IgD-negative memory B cell (primary cell): ENCODE results near the gene FANCE. TPM values are rescaled to one million over a fixed set of nuclear protein-coding genes. Genes with fewer than 3 reads are reported as not detected.
A peak's percentile ranks its signal among the peaks of the same experiment; 100 is the strongest.
"Not testable (repeated sequence)": the region's sequence is repeated elsewhere in the genome, so short reads cannot be mapped to it uniquely, and the experiment has no call there.

ENCODE experiments used
- H3K27ac Mint-ChIP-seq, 3 donors: one replicate each; pipeline ENCODE4 v1.8.0; 2020 to 2022; ENCODE audit warnings: mild to moderate bottlenecking in 3 of 3, mixed read lengths in 3 of 3, moderate library complexity in 1 of 3
- H3K27me3 Mint-ChIP-seq: one replicate; pipeline ENCODE4 v1.8.0; 2021; ENCODE audit warnings: mixed read lengths
- H3K36me3 Mint-ChIP-seq: one replicate; pipeline ENCODE4 v1.8.0; 2020; ENCODE audit warnings: mild to moderate bottlenecking, mixed read lengths
- H3K4me1 Mint-ChIP-seq, 3 donors: one replicate each; pipeline ENCODE4 v1.8.0; 2020 to 2022; ENCODE audit warnings: mixed read lengths in 3 of 3, mild to moderate bottlenecking in 1 of 3
- H3K4me3 Mint-ChIP-seq, 4 donors: one replicate each; pipeline ENCODE4 v1.8.0; 2020 to 2022; ENCODE audit warnings: mild to moderate bottlenecking in 4 of 4, mixed read lengths in 4 of 4, moderate library complexity in 3 of 4
- H3K9me3 Mint-ChIP-seq, 3 donors: one replicate each; pipeline ENCODE4 v1.8.0; 2020 to 2021; ENCODE audit warnings: mixed read lengths in 3 of 3, mild to moderate bottlenecking in 1 of 3
- polyA plus RNA-seq: library from polyadenylated mRNA; unstranded; fragments of 300-500 nt; fragmentation: Illumina TruSeq; gene quantifications from one replicate; pipeline ENCODE4 v1.2.3, GENCODE V29; 2021

Gene FANCE
- polyA plus RNA-seq, 1 donor from 2014 or later: 5.8 TPM

DNA sequence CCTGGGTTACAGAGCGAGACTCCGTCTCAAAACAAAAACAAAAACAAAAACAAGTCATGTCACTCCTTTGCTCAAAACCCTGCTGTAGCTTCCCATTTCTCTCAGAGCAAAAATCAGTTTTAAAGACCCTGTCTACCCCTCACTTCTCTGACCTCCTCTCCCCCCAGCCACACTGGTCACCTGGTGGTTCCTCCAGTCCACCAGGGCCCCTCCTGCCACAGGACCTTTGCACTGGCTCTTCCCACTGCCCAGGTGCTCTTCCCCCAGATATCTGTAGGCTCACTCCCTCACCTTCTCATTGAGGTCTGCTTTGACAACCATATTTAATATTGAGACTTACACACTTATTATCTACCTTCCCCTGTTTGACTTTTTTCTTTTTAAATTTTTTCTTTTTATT, 49.6 kb downstream of the FANCE start:
- Mint-ChIP-seq H3K9me3 (no peaks in the 10 kb centered on the region), H3K4me1 (peaks cover 0 to 3% (median 0%) of the 10 kb centered on the region in 3 donors), H3K4me3 (peak overlapping the region in 1 of 4 donors; percentile 31), H3K36me3 (no peaks in the 10 kb centered on the region), H3K27me3 (peaks cover 27% of the 10 kb centered on the region), H3K27ac (no peak overlapping the region)

DNA sequence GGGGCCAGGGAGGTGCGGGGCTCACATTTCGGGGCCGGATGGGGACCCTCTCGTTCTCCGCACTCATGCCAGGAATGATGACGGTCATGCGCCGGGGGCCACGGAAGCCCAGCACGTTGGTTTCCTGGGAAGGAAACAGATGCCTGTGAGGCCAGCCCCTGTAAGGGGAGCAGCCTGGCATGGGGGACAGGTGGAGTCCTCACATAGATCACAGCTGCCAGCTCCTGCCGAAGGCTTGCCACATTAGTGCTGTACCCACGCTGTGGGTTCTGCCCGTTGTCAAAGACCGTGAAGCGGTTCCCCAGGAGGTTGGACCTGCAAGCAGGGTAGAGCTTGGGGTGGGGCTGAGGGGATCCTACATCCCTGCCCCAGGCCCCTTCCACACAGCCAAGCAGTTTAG, 51.4 kb downstream of the FANCE start:
- Mint-ChIP-seq H3K27me3 (peaks cover 23% of the 10 kb centered on the region), H3K27ac (no peak overlapping the region), H3K4me1 (peaks cover 0 to 2% (median 0%) of the 10 kb centered on the region in 3 donors), H3K4me3 (no peak overlapping the region), H3K9me3 (no peaks in the 10 kb centered on the region), H3K36me3 (no peaks in the 10 kb centered on the region)

GRCh38 chr6:35505999-35506412, 53.9 kb downstream of the FANCE start:
- no peaks in the 10 kb centered on the region for H3K36me3 Mint-ChIP-seq
- H3K27me3 Mint-ChIP-seq: peaks cover 21% of the 10 kb centered on the region
- no peaks in the 10 kb centered on the region for H3K4me1 Mint-ChIP-seq
- no peak overlapping the region for H3K4me3 Mint-ChIP-seq
- H3K27ac Mint-ChIP-seq: no peak overlapping the region
- no peaks in the 10 kb centered on the region for H3K9me3 Mint-ChIP-seq

DNA sequence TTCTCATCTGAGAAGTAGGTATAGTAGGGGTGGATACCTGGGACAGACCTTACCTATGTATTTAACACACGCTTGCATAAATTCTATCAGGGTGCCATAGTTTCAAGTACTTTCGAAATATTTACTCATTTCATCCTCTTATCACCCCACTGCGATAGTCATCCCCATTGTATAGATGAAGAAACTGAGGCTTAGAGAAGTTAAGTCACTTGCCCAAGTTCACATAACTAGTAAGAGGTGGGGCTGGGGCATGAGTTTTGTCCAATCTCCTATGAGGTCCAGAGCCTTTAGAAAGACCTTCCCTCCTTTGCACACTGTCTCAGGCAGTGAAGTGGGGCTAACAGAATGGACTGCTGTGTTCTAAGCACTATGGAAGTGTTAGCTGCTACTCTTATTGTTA, 54.4 kb downstream of the FANCE start:
- Mint-ChIP-seq H3K27ac (no peak overlapping the region), H3K27me3 (peaks cover 21% of the 10 kb centered on the region), H3K4me3 (no peak overlapping the region), H3K9me3 (no peaks in the 10 kb centered on the region), H3K36me3 (no peaks in the 10 kb centered on the region), H3K4me1 (no peaks in the 10 kb centered on the region)

DNA sequence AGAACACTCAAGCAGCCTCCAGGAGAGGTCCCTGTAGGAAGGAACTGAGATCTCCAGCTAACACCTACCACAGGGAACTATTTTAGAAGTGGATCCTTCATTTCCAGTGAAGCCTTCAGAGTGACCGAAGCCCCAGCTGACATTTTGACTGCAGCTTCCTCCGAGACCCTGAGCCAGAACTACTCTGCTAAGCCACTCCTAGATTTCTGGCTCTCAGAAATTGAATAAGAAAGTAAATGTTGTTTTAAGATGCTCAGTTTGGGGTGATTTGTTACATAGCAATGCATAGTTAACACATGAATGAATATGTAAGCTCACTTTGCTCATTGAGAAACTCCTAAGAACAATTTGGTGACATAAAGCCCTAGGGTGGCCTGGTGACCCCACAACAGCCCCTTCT, 55.1 kb downstream of the FANCE start:
- Mint-ChIP-seq H3K27ac (no peak overlapping the region), H3K4me1 (no peaks in the 10 kb centered on the region), H3K4me3 (no peak overlapping the region), H3K9me3 (no peaks in the 10 kb centered on the region), H3K36me3 (no peaks in the 10 kb centered on the region), H3K27me3 (peaks cover 21% of the 10 kb centered on the region)

GRCh38 chr6:35508027-35508426, 55.9 kb downstream of the FANCE start:
- Mint-ChIP-seq H3K27me3 (peaks cover 18% of the 10 kb centered on the region), H3K36me3 (no peaks in the 10 kb centered on the region), H3K4me3 (no peak overlapping the region)

GRCh38 chr6:35508542-35508941, 56.4 kb downstream of the FANCE start:
- Mint-ChIP-seq H3K4me3 (no peak overlapping the region), H3K27me3 (peaks cover 15% of the 10 kb centered on the region), H3K4me1 (no peaks in the 10 kb centered on the region), H3K27ac (no peak overlapping the region), H3K36me3 (no peaks in the 10 kb centered on the region), H3K9me3 (no peaks in the 10 kb centered on the region)

More at GRCh38 chr6:35508027-35508426, 55.9 kb downstream of the FANCE start:
- no peaks in the 10 kb centered on the region for H3K9me3 Mint-ChIP-seq
- H3K27ac Mint-ChIP-seq: no peak overlapping the region
- H3K4me1 Mint-ChIP-seq: no peaks in the 10 kb centered on the region

- Mint-ChIP-seq H3K27ac (no peak overlapping the region), H3K4me1 (no peaks in the 10 kb centered on the region), H3K9me3 (no peaks in the 10 kb centered on the region), H3K27me3 (peaks cover 19% of the 10 kb centered on the region), H3K36me3 (no peaks in the 10 kb centered on the region), H3K4me3 (no peak overlapping the region)
Measured at GRCh38 chr6:35510916-35511561, 58.9 kb downstream of the FANCE start.

DNA sequence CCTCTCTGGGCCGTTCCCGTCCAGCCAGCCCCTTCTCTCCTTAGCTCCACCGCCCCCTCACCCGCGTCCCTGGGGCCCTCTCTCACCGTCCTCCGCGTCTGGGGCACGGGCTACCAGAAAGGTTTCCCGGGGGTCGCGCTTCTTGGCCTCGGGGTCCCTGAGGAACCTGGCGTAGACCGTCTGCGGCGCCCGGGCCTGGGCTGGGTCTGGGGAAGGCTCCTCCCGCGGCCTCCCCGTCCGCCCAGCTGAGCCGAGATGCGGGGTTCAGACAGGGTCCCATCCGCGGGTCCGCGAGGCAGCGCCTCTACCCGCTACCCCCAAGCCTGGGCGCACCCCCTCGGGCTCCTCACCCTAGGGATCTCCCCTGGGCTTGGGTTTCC, 59.4 kb downstream of the FANCE start:
- no peaks in the 10 kb centered on the region for H3K36me3 Mint-ChIP-seq
- no peak overlapping the region for H3K27ac Mint-ChIP-seq
- peaks cover 19% of the 10 kb centered on the region for H3K27me3 Mint-ChIP-seq
- H3K4me3 Mint-ChIP-seq: no peak overlapping the region
- no peaks in the 10 kb centered on the region for H3K9me3 Mint-ChIP-seq
- H3K4me1 Mint-ChIP-seq: no peaks in the 10 kb centered on the region

DNA sequence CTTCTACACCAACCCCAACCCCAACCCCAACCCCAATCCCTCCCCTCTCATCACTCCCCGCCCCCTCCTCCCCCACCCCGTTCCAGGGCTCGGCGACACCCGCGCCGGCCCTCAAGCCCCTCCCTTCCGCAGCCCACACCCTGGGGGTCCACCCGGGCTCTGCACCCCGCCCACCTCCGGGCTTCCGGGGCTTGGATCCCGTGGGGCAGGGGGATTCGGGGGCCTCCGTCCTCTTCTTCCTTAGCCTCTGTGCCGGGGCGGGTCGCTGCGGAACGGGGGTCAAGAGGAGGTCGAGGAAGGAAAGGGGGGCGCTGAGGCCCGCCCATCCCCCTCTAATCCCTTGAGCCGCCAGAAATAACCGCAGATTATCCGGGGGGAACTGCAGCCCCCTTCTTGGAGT, 59.9 kb downstream of the FANCE start:
- Mint-ChIP-seq H3K27ac (no peak overlapping the region), H3K9me3 (no peaks in the 10 kb centered on the region), H3K36me3 (no peaks in the 10 kb centered on the region), H3K4me3 (peak overlapping the region in 1 of 4 donors; percentile 45), H3K27me3 (peaks cover 19% of the 10 kb centered on the region), H3K4me1 (no peaks in the 10 kb centered on the region)

- H3K36me3 Mint-ChIP-seq: no peaks in the 10 kb centered on the region
- H3K9me3 Mint-ChIP-seq: no peaks in the 10 kb centered on the region
- no peak within 1 kb of the TSS for H3K27ac Mint-ChIP-seq
- H3K4me3 Mint-ChIP-seq: peak within 1 kb of the TSS in 1 of 4 donors; percentile 45
- peaks cover 19% of the 10 kb centered on the region for H3K27me3 Mint-ChIP-seq
- H3K4me1 Mint-ChIP-seq: no peaks in the 10 kb centered on the region
Measured at GRCh38 chr6:35512740-35513139, 60.6 kb downstream of the FANCE start, which contains the start of gene TULP1. TULP1 (minus strand) TSS chr6:35512896; CDS start chr6:35512858, 38 bp downstream.

DNA sequence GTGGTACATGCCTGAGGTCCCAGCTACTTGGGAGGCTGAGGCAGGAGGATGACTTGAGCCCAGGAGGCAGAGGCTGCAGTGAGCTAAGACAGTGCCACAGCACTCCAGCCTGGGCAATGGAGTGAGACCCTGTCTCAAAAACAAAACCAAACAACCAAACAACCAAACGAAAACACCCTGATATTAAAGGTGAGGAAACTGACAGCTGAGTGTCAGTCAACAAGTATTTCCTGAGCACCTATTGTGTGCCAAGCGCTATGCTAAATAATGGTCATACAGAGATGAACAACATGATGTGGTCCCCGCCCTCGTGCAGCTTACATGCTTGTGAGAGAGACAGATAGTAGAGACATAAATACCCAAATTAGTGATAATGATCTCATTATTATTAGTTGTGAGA, 62.4 kb downstream of the FANCE start:
- no peak overlapping the region for H3K4me3 Mint-ChIP-seq
- H3K4me1 Mint-ChIP-seq: no peaks in the 10 kb centered on the region
- H3K27ac Mint-ChIP-seq: no peak overlapping the region
- peaks cover 15% of the 10 kb centered on the region for H3K27me3 Mint-ChIP-seq
- no peaks in the 10 kb centered on the region for H3K9me3 Mint-ChIP-seq
- no peaks in the 10 kb centered on the region for H3K36me3 Mint-ChIP-seq

- not testable (repeated sequence) for H3K4me1 Mint-ChIP-seq, H3K9me3 Mint-ChIP-seq, H3K36me3 Mint-ChIP-seq, H3K4me3 Mint-ChIP-seq, H3K27ac Mint-ChIP-seq, H3K27me3 Mint-ChIP-seq
Measured at GRCh38 chr6:35515939-35516338, 63.8 kb downstream of the FANCE start.

Other genes starting within 250 kb of the FANCE start
- gene SCUBE3, start 238.4 kb upstream of the FANCE start, polyA plus RNA-seq: 0.09 TPM
- 41.5 TPM for gene ZNF76, start 192.6 kb upstream of the FANCE start, polyA plus RNA-seq
- gene DEF6, start 154.5 kb upstream of the FANCE start, polyA plus RNA-seq: 122 TPM
- gene PPARD, start 109.8 kb upstream of the FANCE start, polyA plus RNA-seq: 8.4 TPM
- 1,088 TPM for gene RPL10A, start 16.1 kb downstream of the FANCE start, polyA plus RNA-seq
- gene TEAD3, start 44.7 kb downstream of the FANCE start, polyA plus RNA-seq: not detected
- gene TULP1, start 60.6 kb downstream of the FANCE start, polyA plus RNA-seq: not detected
- gene FKBP5, start 236.6 kb downstream of the FANCE start, polyA plus RNA-seq: 25.1 TPM